H1 (cell line): ENCODE measurements around the gene MKI67. TPM values are rescaled to one million over a fixed set of nuclear protein-coding genes. Genes with fewer than 3 reads are reported as not detected.

Experiments
- CTCF ChIA-PET: fragments of 300-600 bp; sonication (Branson Sonifier 250); formaldehyde crosslinking; loops from one replicate; lab custom pipeline; 2021; ENCODE audit not compliant: partially characterized antibody; lab: Charles Lee
- POLR2A ChIA-PET: fragments of 300-600 bp; sonication (Branson Sonifier 250); formaldehyde crosslinking; loops from one replicate; lab custom pipeline; 2021; ENCODE audit warnings: inconsistent platforms; ENCODE audit not compliant: partially characterized antibody; lab: Charles Lee
- DNase-seq, 2 experiments: peaks; one replicate each; pipeline versions ENCODE4 v3.0.0 to v3.0.0-alpha.2; 2010 to 2022; ENCODE audit warnings: low spot score in 2 of 2, low read depth in 1 of 2, mixed read lengths in 1 of 2
- FAIRE-seq: peaks from 2 replicates; lab custom pipeline; 2011; peaks lifted over from hg19 to GRCh38; lab: Jason Lieb, UNC
- H2AFZ ChIP-seq: 2 replicates; pipeline ENCODE4 v1.8.1; 2012; ENCODE audit warnings: low read length, inconsistent platforms
- H2AK5ac ChIP-seq: 2 replicates; pipeline ENCODE4 v1.6.1; 2013; ENCODE audit warnings: low read depth, low read length
- H2BK120ac ChIP-seq: replicated peaks from 2 replicates; pipeline ENCODE3; 2013; ENCODE audit warnings: low read depth, low read length, inconsistent platforms
- H2BK12ac ChIP-seq: 2 replicates; pipeline ENCODE4 v1.6.1; 2013; ENCODE audit warnings: low read depth, low read length
- H2BK15ac ChIP-seq: 2 replicates; pipeline ENCODE4 v1.6.1; 2013; ENCODE audit warnings: low read length
- H2BK20ac ChIP-seq: 2 replicates; pipeline ENCODE4 v1.6.1; 2013; ENCODE audit warnings: low read length
- H2BK5ac ChIP-seq: 2 replicates; pipeline ENCODE4 v1.6.1; 2013; ENCODE audit warnings: low read depth, low read length
- H3K14ac ChIP-seq: 2 replicates; pipeline ENCODE4 v1.6.1; 2013; ENCODE audit warnings: inconsistent platforms; ENCODE audit not compliant: insufficient read length
- H3K18ac ChIP-seq: 2 replicates; pipeline ENCODE4 v1.6.1; 2013; ENCODE audit warnings: low read length; ENCODE audit errors: extremely low read depth
- H3K23ac ChIP-seq: 2 replicates; pipeline ENCODE4 v1.6.1; 2013; ENCODE audit warnings: inconsistent platforms; ENCODE audit not compliant: insufficient read length
- H3K23me2 ChIP-seq: 2 replicates; pipeline ENCODE4 v1.6.1; 2013; ENCODE audit warnings: low read depth, low read length
- H3K27ac ChIP-seq: 2 replicates; pipeline ENCODE4 v1.6.1; 2011; ENCODE audit warnings: low read depth, low read length, inconsistent platforms
- H3K27me3 ChIP-seq, 4 experiments: replicated peaks in 1 of 4; 1 replicate in 1 of 4; 2 replicates in 3 of 4; pipeline versions ENCODE4 v1.6.1 to v1.8.1; 2011 to 2013; ENCODE audit warnings: low read length in 3 of 4, mild to moderate bottlenecking in 3 of 4, inconsistent platforms in 2 of 4, mixed read lengths in 2 of 4, moderate library complexity in 1 of 4; ENCODE audit not compliant: control insufficient read depth in 3 of 4, insufficient read depth in 3 of 4; ENCODE audit errors: extremely low read depth in 1 of 4
- H3K36me3 ChIP-seq, 4 experiments: 2 replicates each; pipeline versions ENCODE4 v1.6.1 to v1.8.1; 2011 to 2013; ENCODE audit warnings: mild to moderate bottlenecking in 4 of 4, low read length in 3 of 4, moderate library complexity in 2 of 4, control low read depth in 1 of 4, inconsistent platforms in 1 of 4; ENCODE audit not compliant: insufficient read depth in 4 of 4, control insufficient read depth in 2 of 4
- H3K4ac ChIP-seq: replicated peaks from 2 replicates; pipeline ENCODE3; 2013; ENCODE audit warnings: low read length, low read depth, mixed read lengths, inconsistent platforms; ENCODE audit not compliant: insufficient read length
- H3K4me1 ChIP-seq, 4 experiments: replicated peaks in 1 of 4; 1 replicate in 1 of 4; 2 replicates in 3 of 4; pipeline versions ENCODE4 v1.6.1 to v1.8.1; 2011 to 2013; ENCODE audit warnings: low read length in 3 of 4, inconsistent platforms in 2 of 4, mixed read lengths in 1 of 4; ENCODE audit not compliant: insufficient read depth in 4 of 4, control insufficient read depth in 3 of 4
- H3K4me2 ChIP-seq, 2 experiments: 2 replicates each; pipeline versions ENCODE4 v1.6.1 to v1.8.1; 2011 to 2013; ENCODE audit warnings: low read depth in 2 of 2, low read length in 2 of 2, control low read depth in 1 of 2, inconsistent platforms in 1 of 2, mild to moderate bottlenecking in 1 of 2; ENCODE audit not compliant: insufficient read depth in 1 of 2
- H3K4me3 ChIP-seq, 4 experiments: fragments of 200-600, 300-600 bp in 1 of 4; sonication (generic), shearing (Covaris generic), sonication (Bioruptor Twin) in 1 of 4; 2 replicates each; pipeline versions ENCODE4 v1.5.1 to v1.8.1; 2011 to 2016; ENCODE audit warnings: low read length in 4 of 4, low read depth in 3 of 4, control low read depth in 2 of 4, inconsistent platforms in 2 of 4, mild to moderate bottlenecking in 2 of 4, mixed read lengths in 1 of 4, moderate library complexity in 1 of 4; ENCODE audit not compliant: insufficient read depth in 2 of 4; ENCODE audit errors: extremely low read depth in 1 of 4
- H3K56ac ChIP-seq: replicated peaks from 2 replicates; pipeline ENCODE3; 2013; ENCODE audit warnings: low read depth, mild to moderate bottlenecking, mixed read lengths, low read length, inconsistent platforms; ENCODE audit not compliant: insufficient read length
- H3K79me1 ChIP-seq: 2 replicates; pipeline ENCODE4 v1.6.1; 2013; ENCODE audit warnings: low read depth, low read length, control low read depth
- H3K79me2 ChIP-seq, 2 experiments: 2 replicates each; pipeline versions ENCODE4 v1.6.1 to v1.8.1; 2012 to 2013; ENCODE audit warnings: low read length in 2 of 2, mild to moderate bottlenecking in 2 of 2, inconsistent platforms in 1 of 2; ENCODE audit not compliant: insufficient read depth in 2 of 2, control insufficient read depth in 1 of 2
- H3K9ac ChIP-seq, 4 experiments: replicated peaks in 1 of 4; 1 replicate in 1 of 4; 2 replicates in 3 of 4; pipeline versions ENCODE4 v1.6.1 to v1.8.1; 2011 to 2013; ENCODE audit warnings: low read depth in 3 of 4, low read length in 3 of 4, control low read depth in 2 of 4, mild to moderate bottlenecking in 2 of 4, moderate library complexity in 2 of 4, inconsistent platforms in 1 of 4; ENCODE audit errors: extremely low read depth in 1 of 4
- H3K9me3 ChIP-seq, 2 experiments: 2 replicates each; pipeline versions ENCODE4 v1.6.1 to v1.8.1; 2012 to 2013; ENCODE audit warnings: mild to moderate bottlenecking in 2 of 2, moderate library complexity in 2 of 2, control low read depth in 1 of 2, inconsistent platforms in 1 of 2, low read depth in 1 of 2, low read length in 1 of 2, mixed read lengths in 1 of 2; ENCODE audit not compliant: insufficient read depth in 2 of 2
- H4K20me1 ChIP-seq, 2 experiments: replicated peaks in 1 of 2; 2 replicates each; pipeline versions ENCODE3 to v1.8.1; 2011 to 2013; ENCODE audit warnings: inconsistent platforms in 2 of 2, low read length in 2 of 2, mild to moderate bottlenecking in 1 of 2; ENCODE audit not compliant: insufficient read depth in 2 of 2, control insufficient read depth in 1 of 2
- H4K5ac ChIP-seq: 2 replicates; pipeline ENCODE4 v1.6.1; 2013; ENCODE audit warnings: low read length, low read depth, mixed read lengths, inconsistent platforms; ENCODE audit not compliant: insufficient read length
- H4K8ac ChIP-seq: 2 replicates; pipeline ENCODE4 v1.8.0; 2013; ENCODE audit warnings: mild to moderate bottlenecking, moderate library complexity, low read length, inconsistent platforms; ENCODE audit not compliant: insufficient read depth; ENCODE audit errors: extremely low read depth
- H4K91ac ChIP-seq: replicated peaks from 2 replicates; pipeline ENCODE3; 2013; ENCODE audit warnings: low read length, mixed read lengths, inconsistent platforms; ENCODE audit not compliant: insufficient read length
- ATF3 ChIP-seq: IDR thresholded peaks from 2 replicates; pipeline ENCODE4 v1.6.1; 2011; ENCODE audit warnings: low read depth, mild to moderate bottlenecking, low read length; ENCODE audit not compliant: insufficient read depth
- CREB1 ChIP-seq: IDR thresholded peaks from 2 replicates; pipeline ENCODE4 v1.6.1; 2012; ENCODE audit warnings: inconsistent platforms
- CTBP2 ChIP-seq: IDR thresholded peaks from 2 replicates; pipeline ENCODE4 v1.7.0; 2011; ENCODE audit warnings: borderline replicate concordance, mild to moderate bottlenecking, moderate library complexity, mixed read lengths, low read length; ENCODE audit not compliant: insufficient read depth, insufficient read length
- EP300 ChIP-seq, 2 experiments: IDR thresholded peaks; 1 replicate in 1 of 2; 2 replicates in 1 of 2; pipeline ENCODE4 v1.6.1; 2011 to 2012; ENCODE audit warnings: low read depth in 2 of 2, low read length in 2 of 2, mild to moderate bottlenecking in 2 of 2, borderline replicate concordance in 1 of 2, inconsistent platforms in 1 of 2, moderate library complexity in 1 of 2
- RBBP5 ChIP-seq: IDR thresholded peaks from 2 replicates; pipeline ENCODE4 v1.7.1; 2012; ENCODE audit warnings: low read depth, mild to moderate bottlenecking, inconsistent platforms, low read length, moderate library complexity, borderline replicate concordance
- RXRA ChIP-seq: IDR thresholded peaks from 2 replicates; pipeline ENCODE4 v1.6.1; 2011; ENCODE audit warnings: low read depth, mild to moderate bottlenecking, low read length, moderate library complexity; ENCODE audit not compliant: insufficient read depth
- SP1 ChIP-seq: IDR thresholded peaks from 2 replicates; pipeline ENCODE4 v1.6.1; 2011; ENCODE audit warnings: low read depth, low read length
- SP4 ChIP-seq: IDR thresholded peaks from 2 replicates; pipeline ENCODE4 v1.6.1; 2012; ENCODE audit warnings: low read length, inconsistent platforms
- TAF1 ChIP-seq: IDR thresholded peaks from 2 replicates; pipeline ENCODE4 v1.6.1; 2011; ENCODE audit warnings: mild to moderate bottlenecking, low read depth, low read length
- TEAD4 ChIP-seq: IDR thresholded peaks from 2 replicates; pipeline ENCODE4 v1.6.1; 2012; ENCODE audit warnings: low read depth, low read length, inconsistent platforms, mixed read lengths
- WGBS, 2 experiments: shearing (Covaris generic) in 1 of 2; methylation state at CpG; one replicate each; pipeline versions ENCODE4 v1.1.6 to v1.1.7; 2013 to 2015; ENCODE audit warnings: low lambda C conversion rate in 2 of 2, mixed read lengths in 2 of 2, inconsistent platforms in 1 of 2, low coverage in 1 of 2, missing lambda C conversion rate in 1 of 2; ENCODE audit not compliant: insufficient replicate concordance in 2 of 2, insufficient coverage in 1 of 2, insufficient read length in 1 of 2; ENCODE audit errors: extremely low coverage in 1 of 2, missing lambda C conversion rate in 1 of 2; 5-methylcytosine and 5-hydroxymethylcytosine counted together
- polyA plus RNA-seq, 7 experiments: library from polyadenylated mRNA; depleted of rRNA in 3 of 7; stranded (reverse) in 5 of 7; unstranded in 2 of 7; fragments of >200 nt in 5 of 7; fragments of 200-250 nt in 2 of 7; gene quantifications; 1 replicate in 5 of 7; 2 replicates in 1 of 7; 4 replicates in 1 of 7; pipeline versions ENCODE4 v1.2.1 to v1.2.3, GENCODE V29; 2011 to 2013; ENCODE audit warnings: missing spikeins in 2 of 7, mixed read lengths in 2 of 7
- total RNA-seq: library from RNA; stranded (reverse); fragmentation: NEBNext Ultra II Directional; extraction: Animal tissue kit (Norgen Biotek cat#: 25700); gene quantifications from 2 replicates; pipeline ENCODE4 v1.2.1, GENCODE V29; 2021

Gene MKI67
- total and polyA plus RNA-seq, 2 of the 8 experiments (the other 6 are each of a cell fraction or from before 2014, with no cell fraction given) = 15.8 to 85.1 TPM

DNA sequence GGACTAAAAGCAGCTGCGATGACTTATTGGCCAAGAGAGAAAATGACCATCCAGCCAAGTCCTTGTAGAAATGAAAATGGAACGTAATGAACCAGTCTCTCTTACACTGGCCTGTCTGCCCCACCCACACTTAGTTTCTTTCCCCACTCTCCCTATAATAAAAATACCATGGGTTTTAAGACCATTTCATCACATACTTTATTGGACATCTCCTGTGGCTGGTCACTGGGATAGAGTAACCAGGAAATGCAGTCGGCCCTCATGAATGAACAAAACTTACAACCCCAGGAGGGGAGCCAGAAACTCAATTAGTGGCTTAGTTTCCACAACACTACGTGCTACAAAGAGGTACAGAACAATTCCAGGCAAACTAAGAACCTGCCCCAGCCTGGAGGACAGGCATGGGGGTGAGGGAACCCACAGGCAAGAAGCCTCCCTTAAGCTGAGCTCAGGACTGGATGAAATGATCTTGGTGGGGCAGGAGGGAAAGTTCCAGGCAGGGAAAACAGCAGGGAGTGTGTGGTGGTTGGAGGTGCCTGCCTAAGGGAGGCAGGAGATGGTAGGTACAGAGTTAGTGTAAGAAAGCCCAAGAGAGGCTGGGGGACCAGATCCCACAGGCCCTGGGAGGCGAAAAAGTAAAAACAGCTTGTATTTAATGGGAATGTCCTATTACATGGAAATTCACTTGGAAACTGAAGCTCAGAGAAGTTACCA, 29.6 kb downstream of the MKI67 start:
- Histone ChIP-seq H2BK5ac (no peak overlapping the region), H3K4me1 (0 out of 7 replicates have a peak, but pooled peaks cover 0 to 1% (median under 1%) of the 10 kb centered on the region in 4 experiments), H3K9me3 (no peaks in the 10 kb centered on the region), H3K4me2 (no peak overlapping the region), H4K8ac (no peak overlapping the region), H2BK15ac (no peak overlapping the region), H4K91ac (no peak overlapping the region), H2BK20ac (no peak overlapping the region), H2AFZ (no peak overlapping the region), H3K79me1 (no peaks in the 10 kb centered on the region), H2BK120ac (no peak overlapping the region), H3K4me3 (no peak overlapping the region), H3K14ac (no peak overlapping the region), H3K9ac (no peak overlapping the region), H4K20me1 (peaks cover 0 to 5% of the 10 kb centered on the region in 2 experiments), H3K36me3 (peaks cover 12 to 47% (median 29%) of the 10 kb centered on the region in 4 experiments), H3K27ac (no peak overlapping the region; the same call in 1 of the 2 replicates), H3K4ac (no peak overlapping the region), H3K18ac (no peak overlapping the region), H3K23me2 (no peaks in the 10 kb centered on the region), H3K79me2 (no peaks in the 10 kb centered on the region), H2BK12ac (no peak overlapping the region), H4K5ac (no peak overlapping the region), H3K27me3 (no peaks in the 10 kb centered on the region), H3K23ac (no peak overlapping the region), H2AK5ac (no peak overlapping the region), H3K56ac (no peak overlapping the region)
- FAIRE-seq (no peak), DNase-seq (no peak)
- WGBS, 2 experiments = 90% methylated on average over 5 of the region's 5 CpGs; no CpG with 5 or more reads in 1 of the 2 experiments
- ChIA-PET CTCF (interaction anchor here (0.9 to 2.3 kb wide), 3 partner anchors 16 to 21 kb away, joined by 3 to 13 read pairs (median 3); no protein-coding TSS in a partner anchor), POLR2A (interaction anchor here (1.0 kb wide), 1 partner anchor 18 kb away, joined by 3 read pairs; no protein-coding TSS in a partner anchor)
- TF ChIP-seq TAF1 = no peak
- TF ChIP-seq SP4 = no peak
- TF ChIP-seq RBBP5 = no peak
- TF ChIP-seq TEAD4 = no peak
- no peak for TF ChIP-seq RXRA
- TF ChIP-seq CTBP2 = no peak
- TF ChIP-seq ATF3 = no peak
- no peak for TF ChIP-seq CREB1
- no peak for TF ChIP-seq EP300 (IDR thresholded peaks at IDR 0.05; ENCODE audit: borderline replicate concordance in 1 of 2, low read depth in 2 of 2, low read length in 2 of 2)
- TF ChIP-seq SP1 = no peak
